Stimulated activated CD4-positive, alpha-beta T cell treated with anti-CD3 and anti-CD28 coated beads, TNF-alpha, amount 100 ng/mL, for 24 hours (primary cell): ENCODE measurements around the gene GAREM2.

Source experiments
- DNase-seq, 3 experiments: peaks; one replicate each; pipeline ENCODE4 v3.0.0-alpha.2; 2020; ENCODE audit warnings: low read depth in 3 of 3

Gene GAREM2

DNA sequence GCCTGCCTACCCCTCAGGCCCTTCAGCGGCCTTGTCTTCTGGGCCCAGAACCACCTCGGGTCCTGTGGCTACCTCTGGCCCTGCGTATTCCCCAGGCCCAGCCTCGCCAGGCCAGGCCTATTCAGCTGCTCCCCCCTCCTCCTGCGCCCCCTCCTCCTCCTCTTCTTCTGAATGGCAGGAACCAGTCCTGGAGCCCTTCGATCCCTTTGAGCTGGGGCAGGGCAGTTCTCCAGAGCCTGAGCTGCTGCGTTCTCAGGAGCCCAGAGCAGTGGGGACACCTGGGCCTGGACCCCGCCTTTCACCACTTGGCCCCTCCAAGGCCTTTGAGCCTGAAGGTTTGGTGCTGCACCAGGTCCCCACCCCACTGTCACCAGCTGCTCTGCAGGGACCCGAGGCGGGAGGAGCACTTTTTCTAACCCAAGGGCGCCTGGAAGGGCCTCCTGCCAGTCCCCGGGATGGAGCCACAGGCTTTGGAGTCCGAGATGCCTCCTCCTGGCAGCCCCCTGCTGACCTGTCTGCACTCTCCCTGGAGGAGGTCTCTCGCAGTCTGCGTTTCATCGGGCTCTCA lies 14.7 kb downstream of the GAREM2 start:
- no peak for DNase-seq

DNA sequence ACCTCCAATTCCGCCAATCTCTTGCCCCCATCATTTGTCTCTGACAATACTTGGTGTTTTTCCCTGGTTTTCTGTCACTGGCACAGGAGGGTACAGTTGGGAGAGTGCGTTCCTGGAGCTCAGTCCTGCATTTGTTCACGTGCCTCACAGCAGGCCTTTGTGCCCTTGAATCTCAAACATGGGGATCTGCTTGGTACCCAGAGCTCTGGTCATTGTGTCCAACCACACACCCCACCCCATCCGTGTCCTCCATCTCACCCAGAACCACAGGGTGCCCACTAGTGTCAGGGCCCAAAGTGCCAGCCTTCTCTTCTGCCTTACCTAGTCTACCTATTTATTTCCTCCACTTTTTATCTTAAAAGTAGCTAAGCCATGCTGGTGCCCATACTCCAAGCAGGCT lies 16.2 kb downstream of the GAREM2 start:
- no peak for DNase-seq

DNA sequence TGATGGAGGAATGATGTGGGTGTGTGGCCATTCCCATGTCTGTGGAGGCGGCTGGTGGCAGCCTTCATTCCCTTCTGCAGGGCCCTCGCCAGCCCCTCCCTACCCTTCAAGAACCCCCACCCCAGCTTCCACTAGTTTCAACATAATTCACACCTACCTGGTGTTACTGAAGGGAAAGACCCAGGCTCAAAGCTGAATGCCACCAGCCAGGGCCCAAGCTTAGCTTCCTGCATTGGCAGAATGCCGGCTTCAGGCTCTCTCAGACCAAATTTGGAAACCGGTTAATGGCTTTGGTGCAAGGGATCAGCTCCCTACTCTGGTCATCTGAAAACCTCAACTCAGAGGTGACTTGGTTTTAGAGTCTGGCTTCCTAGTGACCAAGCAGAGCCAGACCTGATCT lies 16.9 kb downstream of the GAREM2 start:
- no peak for DNase-seq

DNA sequence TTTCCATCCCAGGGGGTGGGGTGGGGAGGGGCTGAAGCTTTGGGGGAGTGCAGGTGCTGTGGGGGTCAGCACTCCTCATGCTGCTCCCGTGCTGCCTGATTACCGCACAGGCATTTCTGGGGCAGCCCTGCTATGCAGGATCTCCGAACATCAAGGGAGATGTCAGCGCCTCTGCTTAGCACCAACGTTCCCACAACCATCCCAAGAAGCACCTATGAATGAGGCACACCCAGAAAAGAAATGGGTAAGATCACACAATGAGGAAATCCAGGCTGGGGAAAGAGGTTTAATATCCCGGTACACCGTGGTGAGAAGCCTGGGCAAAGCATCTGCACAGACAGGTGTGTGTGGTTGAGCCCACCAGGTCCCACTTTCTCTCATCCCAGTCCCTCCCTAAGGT lies 17.5 kb downstream of the GAREM2 start:
- no peak for DNase-seq

DNA sequence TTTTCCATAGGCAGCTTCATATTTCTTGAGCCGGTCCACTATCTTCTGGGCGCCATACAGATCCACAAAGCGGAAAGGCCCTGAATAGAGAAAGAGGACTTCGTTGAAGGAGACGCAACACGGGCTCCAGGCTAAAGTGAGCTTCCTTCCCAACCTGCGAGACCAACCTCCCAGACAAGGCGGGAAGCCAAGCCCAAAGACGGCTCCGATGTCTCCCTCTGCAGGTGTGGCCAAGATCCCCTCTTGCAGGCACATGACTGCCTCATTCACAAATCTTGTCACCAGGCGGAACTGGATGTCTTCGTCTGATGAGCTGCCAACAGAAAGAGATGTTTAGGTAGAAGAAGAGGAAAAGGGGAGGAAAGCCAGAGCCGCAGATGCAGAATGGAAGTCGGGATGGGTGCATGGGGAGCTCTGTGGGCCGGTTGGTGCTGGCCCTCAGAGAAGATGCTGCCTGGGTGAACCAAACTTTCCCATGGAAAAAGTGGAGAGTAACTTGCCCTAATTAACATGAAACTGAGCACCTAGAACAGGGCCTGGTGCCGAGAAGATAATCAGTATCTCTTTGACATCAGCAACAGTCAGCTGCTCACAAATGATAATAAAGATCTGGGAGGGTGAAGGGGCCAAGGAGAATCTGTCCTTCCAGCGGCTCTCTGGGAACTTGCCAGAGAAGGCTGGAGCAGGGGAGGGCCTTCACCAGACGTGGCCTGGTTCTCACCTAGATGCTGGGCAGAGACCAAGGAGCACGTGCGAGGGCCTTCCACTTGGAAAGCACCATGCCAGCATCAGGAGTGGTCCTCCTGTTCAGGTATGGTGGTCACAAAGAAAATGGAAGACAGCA lies 18.6 kb downstream of the GAREM2 start:
- DNase-seq: no peak

DNA sequence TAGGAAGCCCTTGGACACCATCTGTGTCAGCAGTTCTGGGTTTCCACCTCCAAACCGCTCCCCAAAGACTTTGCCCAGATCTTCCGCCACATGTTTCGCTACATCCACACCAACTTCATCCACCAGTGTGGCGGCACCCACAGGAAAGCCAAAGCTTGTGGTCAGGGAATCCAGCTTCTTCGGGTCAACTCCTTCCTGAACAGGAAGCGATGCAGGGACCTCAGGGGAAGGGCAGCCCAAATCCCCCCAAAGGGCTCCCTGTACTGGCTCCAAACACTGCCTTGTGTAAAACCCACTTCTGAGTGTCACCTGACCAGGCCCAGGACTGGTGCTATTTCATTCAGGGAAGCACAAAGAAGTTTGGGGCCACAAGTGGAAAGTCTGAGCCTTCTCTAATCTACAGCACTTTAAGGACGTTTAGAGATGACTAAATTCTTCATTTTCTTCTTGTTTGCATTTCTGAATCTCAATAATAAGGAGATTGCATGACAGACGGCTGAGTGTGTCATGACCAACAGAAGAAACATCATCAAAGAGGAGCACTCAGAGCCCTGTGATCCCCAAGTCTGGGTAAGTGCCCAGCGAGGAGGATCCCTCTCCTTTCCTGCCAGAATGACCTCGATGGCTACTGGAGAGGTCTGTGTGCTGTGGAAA lies 20.8 kb downstream of the GAREM2 start:
- DNase-seq: no peak

DNA sequence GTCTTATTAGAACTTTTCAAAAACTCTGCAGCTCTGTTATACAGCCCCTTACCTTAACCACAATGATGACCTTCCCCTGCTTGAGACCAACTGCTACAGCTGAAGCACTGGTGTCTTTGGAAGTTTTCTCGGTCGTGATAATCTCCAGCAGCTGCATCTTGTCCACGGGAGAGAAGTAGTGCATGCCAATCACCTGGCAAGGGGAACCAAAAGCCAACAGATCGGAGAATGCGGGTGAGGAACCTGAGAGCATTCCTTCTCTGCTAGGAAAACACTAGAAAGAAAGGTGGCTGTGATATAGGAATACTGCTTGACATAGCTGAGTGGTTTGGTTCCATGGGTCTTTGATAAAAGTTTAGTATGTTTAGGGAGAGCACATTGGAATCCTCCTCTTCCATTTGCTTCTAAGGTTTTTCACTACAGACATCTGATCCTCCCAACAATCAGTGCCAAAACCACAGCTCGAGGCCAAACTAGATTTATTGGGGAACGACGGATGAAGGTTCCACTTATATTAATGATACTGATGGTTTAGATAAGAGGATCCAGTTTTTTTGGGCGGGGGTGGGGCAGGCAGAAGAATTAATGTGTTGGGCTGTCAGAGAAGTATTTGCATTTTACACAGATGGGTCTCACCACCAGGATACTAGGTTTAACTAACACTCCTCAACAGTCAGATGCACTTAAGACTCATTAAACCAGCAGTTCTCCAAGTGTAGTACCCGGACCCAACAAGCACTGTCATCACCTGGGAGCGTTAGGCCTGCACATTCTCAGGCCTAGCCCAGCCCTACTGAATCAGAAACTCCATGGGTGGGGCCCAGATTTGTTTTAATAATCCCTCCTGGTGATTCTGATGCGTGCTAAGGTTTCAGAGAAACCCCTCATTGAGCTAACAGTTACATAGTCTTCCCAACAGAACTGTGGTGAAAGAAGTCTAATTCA lies 22.4 kb downstream of the GAREM2 start:
- no peak for DNase-seq

DNA sequence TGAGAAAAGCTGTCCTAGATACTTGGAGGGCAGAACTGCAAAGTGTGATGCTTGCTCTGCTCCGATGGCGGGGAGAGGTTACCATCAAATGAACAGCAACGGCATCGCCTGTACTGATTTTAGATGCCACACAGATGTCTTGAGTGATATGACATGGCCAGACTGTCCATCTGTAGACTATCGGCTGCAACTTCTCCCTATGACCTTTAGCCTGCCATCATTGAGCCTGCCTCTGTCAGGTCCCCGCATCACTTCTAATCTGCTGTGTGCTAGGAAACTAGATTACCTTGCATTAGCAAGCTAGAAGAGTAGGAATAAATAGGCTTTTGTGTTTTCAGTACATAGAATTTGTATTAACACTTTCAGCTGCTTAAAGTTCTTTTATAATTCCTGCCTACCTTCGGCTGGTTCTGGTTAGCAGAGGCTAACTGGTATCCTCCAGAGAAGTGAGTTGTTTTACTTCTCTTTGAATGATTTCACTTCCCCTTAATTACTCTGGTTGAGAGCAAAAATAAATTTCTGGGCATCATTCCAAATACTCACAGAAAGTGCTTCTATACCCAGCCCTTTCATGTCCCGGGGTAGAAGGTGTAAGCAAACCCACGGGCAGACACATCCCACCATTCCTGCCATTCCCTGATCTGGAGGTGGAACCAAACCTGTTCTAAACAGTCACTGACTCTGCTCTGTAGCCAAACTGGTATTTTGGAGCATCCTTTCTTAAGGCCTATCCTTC lies 24.0 kb downstream of the GAREM2 start:
- DNase-seq: no peak

DNA sequence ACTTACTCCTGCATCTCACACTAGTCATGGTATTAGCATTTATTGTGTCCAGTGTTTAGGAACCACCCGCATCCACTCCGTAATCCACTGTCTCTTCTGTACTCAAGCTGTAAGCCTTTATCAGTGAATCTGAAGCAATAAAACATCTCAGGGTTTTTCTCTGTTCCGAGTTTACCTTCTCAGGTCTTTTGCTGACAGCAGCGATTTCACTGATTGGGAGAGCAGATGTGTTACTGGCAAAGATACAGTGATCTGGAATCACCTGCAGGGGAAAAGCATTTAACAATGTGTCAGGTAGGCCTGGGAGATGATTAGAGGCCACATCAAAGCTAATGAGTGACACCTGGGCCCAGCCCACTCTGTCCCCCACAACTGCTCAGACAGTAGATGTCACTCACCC lies 24.6 kb downstream of the GAREM2 start:
- no peak for DNase-seq

DNA sequence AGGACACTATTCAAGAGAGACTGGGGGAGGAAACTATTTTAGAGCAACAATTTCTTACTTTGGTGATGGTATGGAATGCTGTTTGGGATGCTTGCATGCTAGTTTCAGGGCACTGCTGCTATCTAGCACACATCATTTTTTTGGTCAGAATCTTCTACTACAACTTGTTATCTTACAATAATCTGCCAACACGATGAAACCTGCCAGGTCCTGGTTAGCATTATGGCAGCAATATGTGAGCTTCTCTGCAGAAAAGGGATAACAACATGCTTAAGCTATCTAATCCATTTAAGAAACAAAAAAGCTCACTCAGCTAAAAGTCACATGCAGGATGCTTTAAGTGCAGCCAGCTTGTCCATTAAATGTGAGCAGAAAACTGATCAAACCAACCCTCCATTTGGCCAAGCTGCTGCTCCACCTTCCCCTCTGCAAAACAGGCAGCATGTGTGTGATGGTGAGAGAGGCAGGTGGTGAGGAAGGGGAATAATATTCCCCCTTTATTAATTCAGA lies 30.1 kb downstream of the GAREM2 start:
- no peak for DNase-seq

DNA sequence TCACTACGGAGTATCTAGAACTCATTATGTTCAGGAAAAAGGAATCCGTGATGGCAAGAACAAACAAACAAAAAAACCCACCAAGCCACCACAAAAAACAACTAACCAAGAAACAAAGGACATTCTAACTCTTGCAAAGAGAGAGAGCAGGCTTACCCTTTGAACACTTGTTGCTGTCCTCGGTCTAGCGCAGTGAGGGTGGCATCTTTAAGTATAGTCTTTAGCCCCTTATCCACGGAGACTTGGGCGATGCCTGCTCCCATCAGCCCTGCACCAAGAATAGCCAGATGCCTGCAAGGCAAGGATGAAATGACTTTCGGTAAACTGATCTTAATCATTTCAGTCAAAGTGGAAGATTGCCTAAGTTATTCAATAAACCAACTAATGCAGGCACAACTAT lies 31.0 kb downstream of the GAREM2 start:
- no peak for DNase-seq

DNA sequence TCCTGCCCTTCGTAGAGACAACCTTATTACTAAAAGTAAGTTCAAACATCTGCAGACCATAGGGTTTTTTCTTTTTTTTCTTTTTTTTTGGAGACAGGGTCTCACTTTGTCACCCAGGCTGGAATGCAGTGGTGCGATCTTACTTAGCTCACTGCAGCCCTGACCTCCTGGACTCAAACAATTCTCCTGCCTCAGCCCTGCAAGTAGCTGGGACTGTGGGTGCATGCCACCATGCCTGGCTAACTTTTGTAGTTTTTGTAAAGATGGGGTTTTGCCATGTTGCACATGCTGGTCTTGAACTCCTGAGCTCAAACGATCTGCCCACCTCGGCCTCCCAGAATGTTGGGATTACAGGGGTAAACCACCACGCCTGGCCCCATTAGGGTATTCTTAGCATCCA lies 39.1 kb downstream of the GAREM2 start:
- no peak for DNase-seq

DNA sequence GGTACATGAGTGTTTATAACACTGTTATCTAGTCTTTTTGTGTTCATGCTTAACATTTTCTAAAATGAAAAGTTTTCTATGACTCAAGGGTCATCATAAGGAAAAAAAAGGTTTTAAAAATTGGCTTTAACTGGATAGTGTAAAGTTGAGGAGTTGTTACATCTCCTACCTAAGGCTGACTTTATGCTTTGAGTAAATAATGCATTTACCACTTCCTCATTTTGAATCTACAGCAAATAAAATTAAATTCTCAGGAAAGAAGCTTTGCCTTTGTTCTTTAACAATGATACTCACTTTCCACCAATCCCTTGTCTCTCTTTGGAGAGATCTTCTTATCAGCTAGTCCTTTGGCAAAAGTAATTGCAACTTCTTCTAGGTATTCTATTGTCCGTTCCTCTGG lies 41.9 kb downstream of the GAREM2 start:
- no peak for DNase-seq

DNA sequence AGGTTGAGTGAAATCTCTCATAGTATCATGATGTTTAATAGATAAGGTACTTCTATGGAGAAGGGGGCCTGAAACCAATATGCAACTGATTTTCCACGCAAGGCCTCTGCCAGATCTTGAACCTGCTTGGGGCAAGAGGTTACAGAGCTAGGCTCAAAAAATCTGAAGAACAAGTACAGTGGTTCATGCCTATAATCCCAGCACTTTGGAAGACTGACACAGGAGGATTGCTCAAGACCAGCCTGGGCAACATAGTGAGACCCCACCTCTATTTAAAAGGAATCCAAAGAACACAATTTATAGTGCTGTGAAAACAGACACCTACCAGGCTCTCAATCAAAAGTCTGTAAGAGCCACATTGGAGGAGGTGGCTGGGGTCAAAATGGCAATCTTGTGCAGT lies 42.9 kb downstream of the GAREM2 start:
- no peak for DNase-seq

DNA sequence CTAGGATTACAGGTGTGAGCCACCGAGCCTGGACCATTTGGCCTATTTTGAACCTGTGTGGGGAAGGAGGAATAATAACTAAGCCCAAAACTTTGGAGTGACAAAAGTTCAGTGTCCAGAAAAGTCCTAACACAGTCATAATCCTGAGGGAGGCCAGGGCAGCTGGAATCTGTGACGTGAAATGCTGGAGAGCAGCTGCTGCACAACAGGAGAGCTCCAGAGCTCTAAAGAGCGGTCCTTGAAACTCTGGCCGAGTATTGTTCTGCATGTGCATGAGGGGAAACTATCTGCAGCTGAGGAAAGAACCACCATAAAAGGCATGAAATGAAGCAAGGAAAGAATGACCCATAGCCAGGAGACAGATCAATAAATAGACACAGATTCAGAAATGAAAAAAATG lies 43.7 kb downstream of the GAREM2 start:
- DNase-seq: no peak

DNA sequence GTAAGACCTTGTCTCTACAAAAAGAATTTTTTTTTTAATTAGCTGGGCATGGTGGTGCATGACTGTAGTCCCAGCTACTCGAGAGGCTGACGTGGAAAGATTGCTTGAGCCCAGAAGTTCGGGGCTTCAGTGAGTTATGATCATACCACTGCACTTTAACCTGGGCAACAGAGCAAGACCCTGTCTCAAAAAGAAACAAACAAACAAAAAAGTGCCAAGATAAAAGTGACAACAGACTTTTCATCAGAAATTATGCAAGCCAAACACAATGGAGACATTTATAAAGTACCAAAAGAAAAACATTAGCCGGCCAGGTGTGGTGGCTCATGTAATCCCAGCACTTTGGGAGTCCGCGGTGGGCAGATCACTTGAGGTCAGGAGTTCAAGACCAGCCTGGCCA lies 44.8 kb downstream of the GAREM2 start:
- DNase-seq: no peak

DNA sequence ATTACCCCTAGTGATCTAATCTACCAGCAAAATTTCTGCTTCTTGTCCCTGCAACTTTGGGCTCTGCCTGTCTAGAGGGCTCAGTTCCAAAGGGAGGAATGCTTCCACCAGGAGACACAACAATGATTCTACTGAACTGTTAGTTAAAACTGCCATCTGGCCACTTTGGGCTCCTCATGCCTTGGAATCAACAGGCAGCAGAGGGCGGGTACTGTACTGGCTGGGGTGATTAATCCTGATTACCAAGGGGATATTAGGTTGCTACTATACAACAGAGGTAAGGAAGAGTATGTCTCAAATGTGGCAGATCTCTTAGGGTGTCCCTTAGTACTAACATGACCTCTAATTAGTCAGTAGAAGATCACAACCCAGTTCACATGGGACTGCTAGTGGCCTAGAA lies 50.1 kb downstream of the GAREM2 start:
- DNase-seq: no peak

DNA sequence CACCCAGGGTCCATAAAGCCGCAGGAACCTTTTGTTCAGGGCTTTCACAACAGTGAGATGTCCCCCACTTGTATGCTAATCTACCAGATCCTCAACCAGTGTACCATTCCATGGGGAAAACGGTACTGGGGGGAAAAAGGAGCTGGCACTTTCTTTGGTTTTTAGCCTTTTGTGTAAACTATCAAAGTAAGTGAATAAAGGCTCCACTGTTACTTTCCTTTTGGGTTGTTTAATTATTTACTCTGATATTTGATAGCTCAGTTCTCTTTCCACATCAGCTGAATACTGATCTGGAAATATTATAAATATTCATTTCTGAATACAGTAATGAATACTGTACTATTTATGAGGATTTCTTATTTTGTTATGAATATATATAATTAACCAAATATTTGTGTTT lies 51.2 kb downstream of the GAREM2 start:
- no peak for DNase-seq

DNA sequence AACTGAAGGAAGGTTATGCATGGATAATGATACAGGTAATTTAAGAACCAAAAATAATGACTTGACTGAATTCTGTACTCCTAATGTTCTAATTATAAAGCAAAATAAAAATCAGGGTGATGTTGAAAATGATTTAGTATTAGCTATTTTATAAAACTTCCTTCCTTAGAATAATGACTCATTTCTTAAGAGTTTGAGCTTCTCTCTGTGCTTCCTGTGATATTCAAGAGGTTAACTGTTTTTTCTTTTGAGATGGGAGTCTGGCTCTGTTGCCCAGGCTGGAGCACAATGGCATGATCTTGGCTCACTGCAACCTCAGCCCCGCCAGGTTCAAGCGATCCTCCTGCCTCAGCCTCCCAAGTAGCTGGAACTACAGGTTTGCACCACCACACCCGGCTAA lies 56.7 kb downstream of the GAREM2 start:
- DNase-seq: no peak

DNA sequence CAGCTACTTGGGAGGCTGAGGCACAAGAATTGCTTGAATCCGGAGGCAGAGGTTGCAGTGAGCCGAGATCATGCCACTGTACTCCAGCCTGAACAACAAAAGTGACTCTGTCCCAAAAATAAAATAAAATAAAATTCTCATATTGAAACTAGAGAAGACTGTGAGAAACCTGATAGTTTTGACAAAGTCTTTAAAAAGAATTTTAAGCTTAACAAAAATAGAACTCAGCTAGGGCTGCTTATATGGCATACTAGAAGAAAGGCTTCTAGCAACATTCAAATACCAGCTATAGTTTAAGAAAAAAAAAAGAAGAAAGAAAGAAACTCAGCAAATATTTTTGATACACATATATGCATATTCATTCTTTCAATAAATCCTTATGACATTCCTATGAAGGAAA lies 57.9 kb downstream of the GAREM2 start:
- no peak for DNase-seq

DNA sequence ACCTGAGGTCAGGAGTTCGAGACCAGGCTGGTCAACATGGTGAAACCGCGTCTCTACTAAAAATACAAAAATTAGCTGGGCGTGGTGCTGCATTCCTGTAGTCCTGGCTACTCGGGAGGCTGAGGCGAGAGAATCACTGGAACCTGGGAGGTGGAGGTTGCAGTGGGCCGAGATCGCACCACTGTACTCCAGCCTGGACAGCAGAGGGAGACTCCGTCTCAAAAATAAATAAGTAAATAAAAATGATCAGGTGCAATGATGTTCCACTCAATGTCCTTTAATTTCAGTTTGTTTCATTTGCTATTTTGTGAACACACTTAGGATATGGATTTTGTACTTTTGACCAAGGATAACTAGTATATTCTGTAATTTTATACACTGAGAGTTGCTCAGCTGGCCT lies 62.2 kb downstream of the GAREM2 start:
- DNase-seq: no peak
